ENCODE measurements around the gene OR14I1.

Gene OR14I1

GRCh38 chr1:248702714-248703113, at the start of gene OR14I1:
TSS of gene OR14I1 (minus strand) at chr1:248702766.
- Histone ChIP-seq H3K4me3 (ENCODE audit: low read depth in 1 of 2, low read length in 2 of 2) (no peak within 1 kb of the TSS), H3K9me3 (ENCODE audit: control insufficient read depth in 1 of 2, low read length in 2 of 2) (no peaks in the 10 kb centered on the region), H3K36me3 (ENCODE audit: control insufficient read depth in 1 of 2, insufficient read depth in 2 of 2, low read length in 2 of 2) (no peaks in the 10 kb centered on the region), H3K4me1 (ENCODE audit: control insufficient read depth in 1 of 2, insufficient read depth in 2 of 2, low read length in 2 of 2) (no peaks in the 10 kb centered on the region), H3K27ac (ENCODE audit: low read length) (no peak within 1 kb of the TSS), H3K27me3 (ENCODE audit: low read depth, low read length) (no peaks in the 10 kb centered on the region)

GRCh38 chr1:248751635-248752034, 49.1 kb upstream of the OR14I1 start:
- Histone ChIP-seq H3K9me3 (ENCODE audit: control insufficient read depth in 1 of 2, low read length in 2 of 2) (no peaks in the 10 kb centered on the region), H3K27me3 (ENCODE audit: low read depth, low read length) (no peaks in the 10 kb centered on the region), H3K27ac (ENCODE audit: low read length) (no peak overlapping the region), H3K4me1 (ENCODE audit: control insufficient read depth in 1 of 2, insufficient read depth in 2 of 2, low read length in 2 of 2) (no peaks in the 10 kb centered on the region), H3K36me3 (ENCODE audit: control insufficient read depth in 1 of 2, insufficient read depth in 2 of 2, low read length in 2 of 2) (no peaks in the 10 kb centered on the region), H3K4me3 (ENCODE audit: low read depth in 1 of 2, low read length in 2 of 2) (no peak overlapping the region)

- Histone ChIP-seq H3K27me3 (ENCODE audit: low read depth, low read length) (no peaks in the 10 kb centered on the region), H3K27ac (ENCODE audit: low read length) (no peak overlapping the region), H3K4me3 (ENCODE audit: low read depth in 1 of 2, low read length in 2 of 2) (no peak overlapping the region), H3K9me3 (ENCODE audit: control insufficient read depth in 1 of 2, low read length in 2 of 2) (no peaks in the 10 kb centered on the region), H3K36me3 (ENCODE audit: control insufficient read depth in 1 of 2, insufficient read depth in 2 of 2, low read length in 2 of 2) (no peaks in the 10 kb centered on the region), H3K4me1 (ENCODE audit: control insufficient read depth in 1 of 2, insufficient read depth in 2 of 2, low read length in 2 of 2) (no peaks in the 10 kb centered on the region)
Measured at GRCh38 chr1:248751142-248751541, 48.6 kb upstream of the OR14I1 start.

GRCh38 chr1:248750496-248750895, 47.9 kb upstream of the OR14I1 start:
- no peaks in the 10 kb centered on the region for H3K9me3 ChIP-seq (ENCODE audit: control insufficient read depth in 1 of 2, low read length in 2 of 2)

GRCh38 chr1:248748211-248748610, 45.6 kb upstream of the OR14I1 start:
- Histone ChIP-seq H3K4me3 (ENCODE audit: low read depth in 1 of 2, low read length in 2 of 2) (no peak overlapping the region), H3K27me3 (ENCODE audit: low read depth, low read length) (no peaks in the 10 kb centered on the region), H3K36me3 (ENCODE audit: control insufficient read depth in 1 of 2, insufficient read depth in 2 of 2, low read length in 2 of 2) (no peaks in the 10 kb centered on the region), H3K9me3 (ENCODE audit: control insufficient read depth in 1 of 2, low read length in 2 of 2) (no peaks in the 10 kb centered on the region), H3K27ac (ENCODE audit: low read length) (no peak overlapping the region), H3K4me1 (ENCODE audit: control insufficient read depth in 1 of 2, insufficient read depth in 2 of 2, low read length in 2 of 2) (no peaks in the 10 kb centered on the region)

More at GRCh38 chr1:248750496-248750895, 47.9 kb upstream of the OR14I1 start:
- H3K27ac ChIP-seq (ENCODE audit: low read length), result no peak overlapping the region
- no peaks in the 10 kb centered on the region for H3K4me1 ChIP-seq (ENCODE audit: control insufficient read depth in 1 of 2, insufficient read depth in 2 of 2, low read length in 2 of 2)
- H3K27me3 ChIP-seq (ENCODE audit: low read depth, low read length), result no peaks in the 10 kb centered on the region
- H3K4me3 ChIP-seq (ENCODE audit: low read depth in 1 of 2, low read length in 2 of 2), result no peak overlapping the region
- H3K36me3 ChIP-seq (ENCODE audit: control insufficient read depth in 1 of 2, insufficient read depth in 2 of 2, low read length in 2 of 2), result no peaks in the 10 kb centered on the region

GRCh38 chr1:248740876-248741275, 38.3 kb upstream of the OR14I1 start:
- no peak overlapping the region for H3K4me3 ChIP-seq (ENCODE audit: low read depth in 1 of 2, low read length in 2 of 2)
- no peaks in the 10 kb centered on the region for H3K9me3 ChIP-seq (ENCODE audit: control insufficient read depth in 1 of 2, low read length in 2 of 2)
- no peaks in the 10 kb centered on the region for H3K4me1 ChIP-seq (ENCODE audit: control insufficient read depth in 1 of 2, insufficient read depth in 2 of 2, low read length in 2 of 2)
- H3K27ac ChIP-seq (ENCODE audit: low read length), result no peak overlapping the region
- H3K27me3 ChIP-seq (ENCODE audit: low read depth, low read length), result no peaks in the 10 kb centered on the region
- no peaks in the 10 kb centered on the region for H3K36me3 ChIP-seq (ENCODE audit: control insufficient read depth in 1 of 2, insufficient read depth in 2 of 2, low read length in 2 of 2)

- no peaks in the 10 kb centered on the region for H3K36me3 ChIP-seq (ENCODE audit: control insufficient read depth in 1 of 2, insufficient read depth in 2 of 2, low read length in 2 of 2)
- no peaks in the 10 kb centered on the region for H3K27me3 ChIP-seq (ENCODE audit: low read depth, low read length)
- H3K4me3 ChIP-seq (ENCODE audit: low read depth in 1 of 2, low read length in 2 of 2), result no peak overlapping the region
- no peaks in the 10 kb centered on the region for H3K9me3 ChIP-seq (ENCODE audit: control insufficient read depth in 1 of 2, low read length in 2 of 2)
- H3K27ac ChIP-seq (ENCODE audit: low read length), result no peak overlapping the region
- no peaks in the 10 kb centered on the region for H3K4me1 ChIP-seq (ENCODE audit: control insufficient read depth in 1 of 2, insufficient read depth in 2 of 2, low read length in 2 of 2)
Measured at GRCh38 chr1:248739572-248740205, 37.1 kb upstream of the OR14I1 start.

GRCh38 chr1:248737457-248737856, 34.9 kb upstream of the OR14I1 start:
- no peaks in the 10 kb centered on the region for H3K9me3 ChIP-seq (ENCODE audit: control insufficient read depth in 1 of 2, low read length in 2 of 2)
- no peak overlapping the region for H3K4me3 ChIP-seq (ENCODE audit: low read depth in 1 of 2, low read length in 2 of 2)
- H3K27ac ChIP-seq (ENCODE audit: low read length), result no peak overlapping the region
- H3K27me3 ChIP-seq (ENCODE audit: low read depth, low read length), result no peaks in the 10 kb centered on the region
- no peaks in the 10 kb centered on the region for H3K4me1 ChIP-seq (ENCODE audit: control insufficient read depth in 1 of 2, insufficient read depth in 2 of 2, low read length in 2 of 2)
- H3K36me3 ChIP-seq (ENCODE audit: control insufficient read depth in 1 of 2, insufficient read depth in 2 of 2, low read length in 2 of 2), result no peaks in the 10 kb centered on the region

- Histone ChIP-seq H3K36me3 (ENCODE audit: control insufficient read depth in 1 of 2, insufficient read depth in 2 of 2, low read length in 2 of 2) (no peaks in the 10 kb centered on the region), H3K9me3 (ENCODE audit: control insufficient read depth in 1 of 2, low read length in 2 of 2) (no peaks in the 10 kb centered on the region), H3K4me1 (ENCODE audit: control insufficient read depth in 1 of 2, insufficient read depth in 2 of 2, low read length in 2 of 2) (no peaks in the 10 kb centered on the region), H3K27ac (ENCODE audit: low read length) (no peak overlapping the region), H3K27me3 (ENCODE audit: low read depth, low read length) (no peaks in the 10 kb centered on the region), H3K4me3 (ENCODE audit: low read depth in 1 of 2, low read length in 2 of 2) (no peak overlapping the region)
Measured at GRCh38 chr1:248736977-248737376, 34.4 kb upstream of the OR14I1 start.

GRCh38 chr1:248733566-248733965, 31.0 kb upstream of the OR14I1 start:
- Histone ChIP-seq H3K36me3 (ENCODE audit: control insufficient read depth in 1 of 2, insufficient read depth in 2 of 2, low read length in 2 of 2) (no peaks in the 10 kb centered on the region), H3K27me3 (ENCODE audit: low read depth, low read length) (no peaks in the 10 kb centered on the region), H3K4me3 (ENCODE audit: low read depth in 1 of 2, low read length in 2 of 2) (no peak overlapping the region), H3K27ac (ENCODE audit: low read length) (no peak overlapping the region), H3K4me1 (ENCODE audit: control insufficient read depth in 1 of 2, insufficient read depth in 2 of 2, low read length in 2 of 2) (no peaks in the 10 kb centered on the region), H3K9me3 (ENCODE audit: control insufficient read depth in 1 of 2, low read length in 2 of 2) (no peaks in the 10 kb centered on the region)

- no peaks in the 10 kb centered on the region for H3K4me1 ChIP-seq (ENCODE audit: control insufficient read depth in 1 of 2, insufficient read depth in 2 of 2, low read length in 2 of 2)
- no peak overlapping the region for H3K27ac ChIP-seq (ENCODE audit: low read length)
Measured at GRCh38 chr1:248730507-248731335, 28.2 kb upstream of the OR14I1 start.

More at GRCh38 chr1:248730507-248731335, 28.2 kb upstream of the OR14I1 start:
- H3K27me3 ChIP-seq (ENCODE audit: low read depth, low read length), result no peaks in the 10 kb centered on the region
- H3K36me3 ChIP-seq (ENCODE audit: control insufficient read depth in 1 of 2, insufficient read depth in 2 of 2, low read length in 2 of 2), result no peaks in the 10 kb centered on the region
- no peaks in the 10 kb centered on the region for H3K9me3 ChIP-seq (ENCODE audit: control insufficient read depth in 1 of 2, low read length in 2 of 2)
- H3K4me3 ChIP-seq (ENCODE audit: low read depth in 1 of 2, low read length in 2 of 2), result no peak overlapping the region
